Ovary (tissue), 3 donors: ENCODE results near the gene ANOS1.

Experiments
- CTCF ChIP-seq, 3 donors: fragments of 450-650 bp in 2 of 3; fragments of 200-600 bp in 1 of 3; IDR thresholded peaks; one replicate each; pipeline versions ENCODE4 v1.5.1 to v1.8.0; 2016 to 2022; ENCODE audit warnings: antibody characterized with exemption in 3 of 3, mild to moderate bottlenecking in 1 of 3
- POLR2A ChIP-seq: fragments of 450-650 bp; IDR thresholded peaks from one replicate; pipeline ENCODE4 v1.6.1; 2017; ENCODE audit warnings: antibody characterized with exemption, mild to moderate bottlenecking, moderate library complexity
- donor health status: DM: no; HTN: no; CAD: no.

DNA sequence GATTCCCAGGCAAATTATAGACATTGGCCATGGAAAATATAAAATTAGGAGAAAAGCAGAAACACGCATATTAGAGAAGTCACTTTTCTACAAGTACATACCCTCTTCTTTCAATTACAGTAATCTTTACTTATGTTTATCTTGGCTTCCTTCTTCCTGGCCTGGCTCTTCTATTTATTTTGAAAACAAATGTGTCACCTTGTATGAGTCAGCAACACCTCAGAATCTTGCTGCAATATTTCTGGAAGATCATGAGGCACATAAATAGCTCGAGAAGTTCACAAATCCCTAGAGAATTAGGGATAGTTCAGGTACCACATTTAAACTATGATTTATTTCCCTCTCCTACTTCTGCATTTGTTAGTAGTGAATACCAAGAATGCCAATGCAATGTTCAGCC is 124.6 kb downstream of the ANOS1 start:
- TF ChIP-seq CTCF (IDR thresholded peaks at IDR 0.05) (no peak), POLR2A (no peak)
